Motor neuron (in vitro differentiated cells): Measurements from ENCODE around the gene PALM. TPM values are rescaled to one million over a fixed set of nuclear protein-coding genes. Genes with fewer than 3 reads are reported as not detected.
"Not testable (repeated sequence)": the region's sequence is repeated elsewhere in the genome, so short reads cannot be mapped to it uniquely, and the experiment has no call there.

Experiments
- ATAC-seq, 8 experiments: fragments of 200-7000 bp; cut with Tn5 transposase; replicated peaks in 6 of 8; 2 replicates each; pipeline ENCODE4 v1.8.0; 2021; ENCODE audit warnings: mild to moderate bottlenecking in 8 of 8, moderate library complexity in 8 of 8
- H3K27ac ChIP-seq, 2 donors: fragments of 250-450 bp; sonication (Bioruptor Pico); 2 replicates each; pipeline ENCODE4 v1.9.0; 2021; ENCODE audit warnings: antibody characterized with exemption in 2 of 2, mild to moderate bottlenecking in 2 of 2, moderate library complexity in 1 of 2
- H3K4me1 ChIP-seq, 2 donors: fragments of 250-450 bp; sonication (Bioruptor Pico); replicated peaks in 1 of 2; 2 replicates each; pipeline ENCODE4 v1.6.1; 2021; ENCODE audit warnings: antibody characterized with exemption in 2 of 2, mild to moderate bottlenecking in 2 of 2, moderate library complexity in 1 of 2
- H3K4me3 ChIP-seq, 5 donors: fragments of 250-450 bp; sonication (Bioruptor Pico); 2 replicates each; pipeline ENCODE4 v1.9.0; 2021; ENCODE audit warnings: antibody characterized with exemption in 5 of 5, mild to moderate bottlenecking in 5 of 5, moderate library complexity in 4 of 5
- WGBS, 10 experiments: fragments of 450-650 bp; shearing (Covaris generic); methylation state at CpG; one replicate each; pipeline ENCODE4 v1.0.0; 2022; 5-methylcytosine and 5-hydroxymethylcytosine counted together
- in situ Hi-C, 9 experiments: fragments of 400-800 bp; cut with MboI; loops; one replicate each; pipeline ENCODE4 v1.15.0; 2021; ENCODE audit warnings: low sequenced_read_pairs in 9 of 9, low pct_unique_long_range_greater_than_20kb in 2 of 9; ENCODE audit not compliant: unreplicated experiment in 9 of 9
- total RNA-seq, 8 experiments: library from RNA; unstranded; fragments of 300-600 nt; gene quantifications; 2 replicates each; pipeline versions ENCODE4 v1.2.3 to v1.2.4, GENCODE V29; 2022

PALM gene
- total RNA-seq, 8 experiments from 2014 or later, result 6.0 to 116 (median 70.4) TPM

DNA sequence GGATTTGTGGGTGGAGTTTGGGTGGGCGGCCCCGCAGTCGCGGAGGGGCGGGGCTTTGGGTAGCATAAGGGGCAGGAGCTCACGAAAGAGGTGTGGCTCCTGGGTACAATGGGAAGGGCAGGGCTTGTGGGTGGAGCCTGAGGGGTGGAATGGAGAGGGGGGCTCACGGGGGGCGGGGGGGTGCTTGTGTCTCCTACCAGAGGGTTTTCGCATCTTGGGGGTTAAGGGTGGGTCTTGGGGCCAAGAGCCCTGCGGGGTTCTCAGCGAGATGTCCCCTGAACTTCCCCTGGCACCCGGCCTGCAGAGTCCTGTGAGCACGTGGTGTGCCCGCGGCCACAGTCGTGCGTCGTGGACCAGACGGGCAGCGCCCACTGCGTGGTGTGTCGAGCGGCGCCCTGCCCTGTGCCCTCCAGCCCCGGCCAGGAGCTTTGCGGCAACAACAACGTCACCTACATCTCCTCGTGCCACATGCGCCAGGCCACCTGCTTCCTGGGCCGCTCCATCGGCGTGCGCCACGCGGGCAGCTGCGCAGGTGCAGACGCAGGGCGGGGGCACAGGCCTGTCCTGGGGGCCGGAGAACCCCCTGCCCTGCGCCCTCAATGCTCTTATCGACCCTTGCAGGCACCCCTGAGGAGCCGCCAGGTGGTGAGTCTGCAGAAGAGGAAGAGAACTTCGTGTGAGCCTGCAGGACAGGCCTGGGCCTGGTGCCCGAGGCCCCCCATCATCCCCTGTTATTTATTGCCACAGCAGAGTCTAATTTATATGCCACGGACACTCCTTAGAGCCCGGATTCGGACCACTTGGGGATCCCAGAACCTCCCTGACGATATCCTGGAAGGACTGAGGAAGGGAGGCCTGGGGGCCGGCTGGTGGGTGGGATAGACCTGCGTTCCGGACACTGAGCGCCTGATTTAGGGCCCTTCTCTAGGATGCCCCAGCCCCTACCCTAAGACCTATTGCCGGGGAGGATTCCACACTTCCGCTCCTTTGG, 27.4 kb upstream of the PALM start:
- Histone ChIP-seq H3K4me3 (peak overlapping the region; percentile 39 to 76 (median 42)), H3K4me1 (peaks cover 24 to 29% of the 10 kb centered on the region in 2 donors), H3K27ac (peak overlapping the region; percentile 92 to 94)
- ATAC-seq, result no peak
- in situ Hi-C loops, result no loop called here
- WGBS, 10 experiments, result 95 to 100% (median 100%) methylated on average over 2 to 4 of the region's 54 CpGs; no CpG with 5 or more reads in 7 of the 10 experiments

DNA sequence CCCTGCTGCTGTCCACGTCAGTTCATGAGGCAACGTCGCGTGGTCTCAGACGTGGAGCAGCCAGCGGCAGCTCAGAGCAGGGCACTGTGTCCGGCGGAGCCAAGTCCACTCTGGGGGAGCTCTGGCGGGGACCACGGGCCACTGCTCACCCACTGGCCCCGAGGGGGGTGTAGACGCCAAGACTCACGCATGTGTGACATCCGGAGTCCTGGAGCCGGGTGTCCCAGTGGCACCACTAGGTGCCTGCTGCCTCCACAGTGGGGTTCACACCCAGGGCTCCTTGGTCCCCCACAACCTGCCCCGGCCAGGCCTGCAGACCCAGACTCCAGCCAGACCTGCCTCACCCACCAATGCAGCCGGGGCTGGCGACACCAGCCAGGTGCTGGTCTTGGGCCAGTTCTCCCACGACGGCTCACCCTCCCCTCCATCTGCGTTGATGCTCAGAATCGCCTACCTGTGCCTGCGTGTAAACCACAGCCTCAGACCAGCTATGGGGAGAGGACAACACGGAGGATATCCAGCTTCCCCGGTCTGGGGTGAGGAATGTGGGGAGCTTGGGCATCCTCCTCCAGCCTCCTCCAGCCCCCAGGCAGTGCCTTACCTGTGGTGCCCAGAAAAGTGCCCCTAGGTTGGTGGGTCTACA, 25.9 kb upstream of the PALM start:
- peaks cover 15 to 17% of the 10 kb centered on the region in 2 donors for H3K4me1 ChIP-seq
- in situ Hi-C loops, result no loop called here
- 60 to 100% (median 96%) methylated on average over 1 to 14 of the region's 25 CpGs; no CpG with 5 or more reads in 5 of the 10 experiments for WGBS, 10 experiments
- H3K27ac ChIP-seq, result no peak overlapping the region
- no peak for ATAC-seq
- no peak overlapping the region for H3K4me3 ChIP-seq

DNA sequence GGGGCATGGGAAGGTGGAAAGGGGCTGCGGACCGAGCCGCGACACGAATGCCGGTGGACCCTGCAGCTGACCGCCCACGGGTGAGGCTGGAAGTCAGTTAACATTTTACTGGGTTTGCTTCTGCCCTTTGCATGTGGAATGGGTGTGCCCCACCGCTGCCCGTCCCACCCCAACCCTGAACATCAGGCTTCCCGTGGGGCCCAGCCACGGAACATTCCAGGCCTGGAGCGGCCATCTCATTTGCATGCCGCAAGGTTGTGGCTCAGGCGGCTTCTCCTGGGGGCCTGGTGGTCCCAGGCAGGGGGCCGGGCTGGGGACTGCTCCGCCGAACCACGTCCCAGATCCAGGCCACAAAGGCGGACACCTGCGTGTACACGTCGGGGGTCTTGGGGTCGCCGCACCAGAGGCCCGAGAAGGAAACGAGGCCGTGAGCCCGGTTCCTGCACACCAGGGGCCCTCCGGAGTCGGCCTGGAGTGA, 23.2 kb upstream of the PALM start:
- no peak overlapping the region for H3K4me3 ChIP-seq
- H3K27ac ChIP-seq, result no peak overlapping the region
- WGBS, 10 experiments, result no CpG with 5 or more reads among the region's 31 CpGs
- ATAC-seq, result peak in 1 of 8 experiments; percentile 16
- in situ Hi-C loops, result no loop called here
- peaks cover 5 to 6% of the 10 kb centered on the region in 2 donors for H3K4me1 ChIP-seq

DNA sequence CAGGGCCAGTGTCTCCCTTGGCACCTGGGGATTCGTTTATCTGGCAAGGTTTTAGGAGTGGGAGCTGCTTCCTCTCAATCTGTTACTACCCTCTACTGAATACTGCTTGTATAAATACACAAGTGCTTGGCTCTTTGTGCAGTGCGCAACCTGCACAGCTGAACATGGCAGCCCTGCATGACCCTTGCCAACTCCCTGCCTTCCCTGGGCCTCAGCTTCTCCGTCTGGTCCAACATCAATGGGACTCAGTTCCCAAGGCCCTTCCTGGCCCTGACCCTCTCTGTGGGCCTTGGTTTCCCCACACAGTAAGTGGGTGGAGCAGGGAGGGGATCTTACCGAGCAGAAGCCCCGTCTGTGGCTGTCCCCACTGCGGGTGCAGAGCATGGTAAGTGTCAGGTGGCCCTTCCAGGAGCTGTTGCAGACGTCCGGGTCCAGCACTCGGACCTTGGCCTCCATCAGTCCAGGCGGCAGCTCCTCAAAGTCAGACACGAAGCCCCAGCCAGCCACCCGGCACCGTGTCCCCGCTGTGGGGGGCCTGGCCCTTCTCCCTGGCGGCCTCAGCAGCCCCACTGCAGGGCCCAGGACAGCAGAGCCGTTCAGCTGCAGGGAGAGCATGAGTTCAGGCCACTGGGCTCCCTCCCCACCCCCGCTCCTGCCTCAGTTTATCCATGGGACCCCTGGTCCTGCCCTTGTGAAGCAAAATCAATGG, 22.0 kb upstream of the PALM start:
- in situ Hi-C loops, result no loop called here
- ATAC-seq, result no peak
- no peak overlapping the region for H3K27ac ChIP-seq
- no peak overlapping the region for H3K4me3 ChIP-seq
- 0 to 75% (median 53%) methylated on average over 1 to 5 of the region's 17 CpGs; no CpG with 5 or more reads in 2 of the 10 experiments for WGBS, 10 experiments
- H3K4me1 ChIP-seq, result no peaks in the 10 kb centered on the region

DNA sequence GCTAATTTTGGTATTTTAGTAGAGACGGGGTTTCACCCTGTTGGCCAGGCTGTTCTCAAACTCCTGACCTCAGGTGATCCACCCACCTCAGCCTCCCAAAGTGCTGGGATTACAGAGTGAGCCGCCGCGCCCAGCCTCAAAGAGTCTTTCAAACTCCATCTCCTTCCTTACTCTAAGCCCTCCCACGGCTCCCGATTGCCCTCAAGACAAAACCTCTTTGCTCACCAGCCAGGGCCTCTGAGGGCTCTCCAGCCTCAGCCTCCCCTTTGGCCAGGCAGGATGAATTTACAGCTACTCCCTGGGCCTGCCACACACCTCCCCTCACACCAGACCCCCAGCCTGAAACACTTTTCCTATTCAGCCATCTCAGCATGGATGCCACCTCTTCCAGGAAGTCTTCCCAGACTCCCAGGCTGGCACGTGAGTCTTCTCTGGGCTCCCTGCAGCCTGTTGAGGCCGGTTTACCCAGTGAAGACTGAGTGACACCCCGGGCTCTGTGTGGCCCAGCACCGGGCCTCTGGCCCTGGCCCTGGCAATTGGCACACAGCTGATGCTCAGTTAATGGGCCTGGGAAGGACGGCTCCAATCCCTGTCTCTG, 21.1 kb upstream of the PALM start:
- in situ Hi-C loops, result no loop called here
- H3K4me1 ChIP-seq, result no peaks in the 10 kb centered on the region
- 73 to 100% (median 89%) methylated on average over 1 to 10 of the region's 11 CpGs; no CpG with 5 or more reads in 3 of the 10 experiments for WGBS, 10 experiments

DNA sequence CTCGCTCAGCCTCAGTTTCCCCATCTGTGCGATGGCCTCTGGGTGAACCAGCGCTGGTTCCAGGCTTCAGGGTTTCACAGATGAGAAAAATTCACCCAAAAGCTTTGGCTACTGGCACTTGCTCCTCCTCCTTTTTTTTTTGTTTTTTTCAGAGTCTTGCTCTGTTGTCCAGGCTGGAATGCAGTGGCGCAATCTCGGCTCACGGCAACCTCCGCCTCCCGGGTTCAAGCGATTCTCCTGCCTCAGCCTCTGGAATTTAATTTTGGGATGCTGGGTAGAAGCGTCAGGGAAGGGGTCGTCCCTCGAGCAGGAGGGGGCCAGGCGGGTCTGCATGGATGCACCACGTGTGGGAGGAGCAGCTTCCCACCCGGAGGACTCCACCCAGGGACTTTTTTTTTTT, 20.5 kb upstream of the PALM start:
- Histone ChIP-seq H3K4me3 (no peak overlapping the region), H3K27ac (no peak overlapping the region), H3K4me1 (no peaks in the 10 kb centered on the region)
- peak in 1 of 8 experiments; percentile 6 for ATAC-seq
- in situ Hi-C loops, result no loop called here
- WGBS, 10 experiments, result 3 to 96% (median 76%) methylated on average over 1 to 10 of the region's 15 CpGs; no CpG with 5 or more reads in 2 of the 10 experiments

More for the DNA sequence above, 21.1 kb upstream of the PALM start:
- no peak for ATAC-seq
- H3K4me3 ChIP-seq, result no peak overlapping the region
- H3K27ac ChIP-seq, result no peak overlapping the region

DNA sequence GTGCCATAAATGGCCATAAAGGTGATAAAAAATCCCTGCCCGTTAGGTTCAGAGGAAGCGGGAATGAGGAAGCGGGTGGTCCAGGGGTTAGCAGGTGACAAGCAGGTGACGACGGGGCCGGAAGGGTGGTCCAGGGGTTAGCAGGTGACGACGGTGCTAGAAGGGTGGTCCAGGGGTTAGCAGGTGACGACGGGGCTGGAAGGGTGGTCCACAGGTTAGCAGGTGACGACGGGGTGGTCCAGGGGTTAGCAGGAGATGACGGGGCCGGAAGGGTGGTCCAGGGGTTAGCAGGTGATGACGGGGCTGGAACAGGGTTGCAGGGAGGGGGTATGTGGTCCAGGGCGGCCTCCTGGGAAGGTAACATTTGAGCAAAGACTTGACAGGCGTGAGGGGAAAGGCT, 19.7 kb upstream of the PALM start:
- 94% methylated on average over 9 of the region's 17 CpGs; no CpG with 5 or more reads in 9 of the 10 experiments for WGBS, 10 experiments
- Histone ChIP-seq H3K4me3 (no peak overlapping the region), H3K27ac (no peak overlapping the region), H3K4me1 (no peaks in the 10 kb centered on the region)
- no peak for ATAC-seq
- in situ Hi-C loops, result no loop called here

DNA sequence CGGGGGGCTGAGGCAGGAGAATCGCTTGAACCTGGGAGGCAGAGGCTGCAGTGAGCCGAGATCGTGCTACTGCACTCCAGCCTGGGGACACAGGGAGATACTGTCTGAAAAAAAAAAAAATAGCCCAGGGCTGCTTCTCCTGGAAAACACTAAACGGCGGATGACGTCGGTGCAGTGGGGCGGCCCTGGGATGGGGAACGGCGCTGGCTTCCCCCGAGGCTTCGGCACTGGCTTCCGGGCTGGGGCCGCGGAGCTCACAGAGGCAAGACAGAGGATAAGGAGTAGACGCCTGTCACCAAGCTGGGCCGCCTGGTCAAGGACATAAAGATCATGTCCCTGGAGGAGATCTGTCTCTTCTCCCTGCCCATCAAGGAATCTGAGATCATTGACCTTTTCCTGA, 18.5 kb upstream of the PALM start:
- WGBS, 10 experiments, result 68 to 93% (median 81%) methylated on average over 1 to 7 of the region's 18 CpGs; no CpG with 5 or more reads in 6 of the 10 experiments
- H3K4me1 ChIP-seq, result peaks cover 2% of the 10 kb centered on the region in 2 donors
- peak in 1 of 8 experiments; percentile 9 for ATAC-seq
- no peak overlapping the region for H3K27ac ChIP-seq
- in situ Hi-C loops, result no loop called here
- no peak overlapping the region for H3K4me3 ChIP-seq

DNA sequence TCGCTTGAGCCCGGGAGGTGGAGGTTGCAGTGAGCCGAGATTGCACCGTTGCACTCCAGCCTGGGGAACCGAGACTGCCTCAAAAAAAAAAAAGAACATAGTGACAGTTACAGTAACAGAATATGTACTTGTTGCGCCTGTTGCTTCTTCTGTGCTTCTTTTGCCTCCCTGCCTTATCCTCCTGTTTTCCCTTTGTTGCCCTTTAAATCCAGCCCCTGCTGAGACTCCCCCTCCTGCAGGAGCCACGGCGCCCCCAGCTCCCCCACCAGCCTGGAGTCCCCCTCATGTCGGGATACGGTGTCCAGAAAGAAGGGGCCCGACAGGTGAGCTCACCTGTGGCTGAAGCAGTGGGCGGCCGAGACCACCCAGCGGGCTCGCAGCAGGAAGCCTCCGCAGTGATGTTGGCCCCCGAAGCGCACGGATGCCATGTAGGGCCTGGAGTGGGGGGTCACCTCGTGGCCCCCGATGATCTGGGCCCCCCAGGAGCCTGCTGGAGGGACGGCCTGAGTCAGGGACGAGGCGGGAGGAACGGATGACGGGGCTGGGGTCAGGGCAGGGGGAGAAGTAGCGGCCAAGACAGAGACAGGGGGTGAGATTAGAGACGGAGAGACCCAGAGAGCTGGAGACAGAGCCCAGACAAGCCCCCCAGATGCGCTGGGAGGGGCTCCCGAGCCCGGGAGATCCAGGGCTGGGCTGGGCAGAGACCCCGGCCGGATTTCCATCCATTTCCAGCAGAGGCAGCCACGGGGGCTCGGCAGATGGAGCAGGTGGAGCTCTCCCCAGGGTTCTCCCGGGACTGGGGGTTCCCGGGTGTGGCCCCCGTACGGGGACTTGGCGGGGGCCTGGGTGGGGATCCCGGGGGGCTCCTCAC, 14.0 kb upstream of the PALM start:
- Histone ChIP-seq H3K27ac (no peak overlapping the region), H3K4me3 (no peak overlapping the region), H3K4me1 (peaks cover 4 to 6% of the 10 kb centered on the region in 2 donors)
- ATAC-seq, result peak in 4 of 8 experiments; percentile 12 to 35 (median 29)
- 68 to 100% (median 90%) methylated on average over 1 to 8 of the region's 41 CpGs; no CpG with 5 or more reads in 7 of the 10 experiments for WGBS, 10 experiments
- in situ Hi-C loops, result no loop called here

DNA sequence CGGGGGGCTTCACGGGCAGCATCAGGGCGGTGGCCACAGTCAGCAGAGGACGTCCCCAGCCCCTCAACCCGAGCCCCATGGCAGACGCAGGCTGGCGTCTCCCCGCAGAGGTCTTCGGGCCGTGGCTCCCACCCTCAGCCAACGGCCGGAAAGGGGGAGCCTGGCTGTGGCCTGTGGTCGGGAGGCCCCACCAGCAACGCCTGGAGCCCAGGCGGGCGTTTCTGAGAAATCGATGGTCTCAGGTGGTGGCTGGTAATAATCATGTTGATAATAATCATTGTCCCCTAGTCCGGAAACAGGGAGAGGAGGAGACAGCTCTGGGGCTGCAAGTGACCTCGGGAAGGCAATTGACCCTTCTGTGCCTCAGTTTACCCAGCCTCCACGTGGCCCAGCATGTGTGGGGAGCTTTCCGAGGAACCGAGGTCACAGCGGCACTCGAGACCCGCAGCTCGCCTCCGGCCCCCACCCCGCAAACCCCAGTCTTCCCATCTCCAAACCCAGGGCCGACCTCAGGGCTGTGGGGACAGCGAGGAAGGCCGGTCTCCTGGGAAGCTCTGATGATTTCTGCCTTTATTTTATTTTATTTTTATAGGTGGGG, 13.3 kb upstream of the PALM start, which contains the start of gene PRSS57:
TSS of gene PRSS57 (minus strand) at position 101 of the 598 bp plus-strand sequence. CDS start at position 79, 22 bp downstream.
- whole genome bisulfite sequencing, 10 experiments, result 50 to 88% (median 76%) methylated on average over 2 to 13 of the region's 31 CpGs; no CpG with 5 or more reads in 7 of the 10 experiments
- H3K27ac ChIP-seq, result no peak within 1 kb of the TSS
- ATAC-seq, result peak in 4 of 8 experiments; percentile 21 to 24 (median 22)
- in situ Hi-C loops, result no loop called here
- peaks cover 4 to 6% of the 10 kb centered on the region in 2 donors for H3K4me1 ChIP-seq
- no peak within 1 kb of the TSS for H3K4me3 ChIP-seq

DNA sequence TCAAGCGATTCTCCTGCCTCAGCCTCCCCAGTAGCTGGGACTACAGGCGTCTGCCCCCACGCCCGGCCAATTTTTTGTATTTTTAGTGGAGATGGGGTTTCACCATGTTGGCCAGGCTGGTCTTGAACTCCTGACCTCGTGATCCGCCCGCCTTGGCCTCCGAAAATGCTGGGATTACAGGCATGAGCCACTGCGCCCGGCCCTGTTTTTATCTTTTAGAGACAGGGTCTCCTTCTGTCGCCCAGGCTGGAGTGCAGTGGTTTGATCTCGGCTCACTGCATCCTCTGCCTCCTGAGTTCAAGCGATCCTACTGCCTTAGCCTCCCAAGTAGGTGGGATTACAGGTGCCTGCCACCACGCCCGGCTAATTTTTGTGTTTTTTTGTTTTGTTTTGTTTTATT, 10.2 kb upstream of the PALM start:
- H3K4me3 ChIP-seq, in situ Hi-C loops, ATAC-seq, H3K4me1 ChIP-seq, H3K27ac ChIP-seq: not testable (repeated sequence)
- WGBS, 10 experiments, result 82 to 88% (median 86%) methylated on average over 2 to 8 of the region's 15 CpGs; no CpG with 5 or more reads in 7 of the 10 experiments
